Kidney (tissue), 14 donors: ENCODE measurements around the gene SLC35F1. TPM values are rescaled to one million over a fixed set of nuclear protein-coding genes. Genes with fewer than 3 reads are reported as not detected.

Experiments used
- DNase-seq, 5 donors: peaks; one replicate each; pipeline ENCODE4 v3.0.0-alpha.2; 2013 to 2020
- FAIRE-seq: peaks from 2 replicates; lab custom pipeline; 2012; peaks lifted over from hg19 to GRCh38; lab: Jason Lieb, UNC
- H3K27ac ChIP-seq, 2 donors: one replicate each; pipeline ENCODE4 v1.7.0; 2013; ENCODE audit warnings: low read depth in 2 of 2, low read length in 2 of 2, inconsistent platforms in 1 of 2
- H3K27me3 ChIP-seq: one replicate; pipeline ENCODE4 v1.7.1; 2013; ENCODE audit warnings: low read length, inconsistent platforms; ENCODE audit not compliant: control insufficient read depth, insufficient read depth
- H3K36me3 ChIP-seq, 3 donors: one replicate each; pipeline versions ENCODE4 v1.7.0 to v1.7.1; 2013; ENCODE audit warnings: low read length in 3 of 3, control low read depth in 1 of 3, inconsistent platforms in 1 of 3; ENCODE audit not compliant: insufficient read depth in 3 of 3, control insufficient read depth in 2 of 3
- H3K4me1 ChIP-seq, 3 donors: one replicate each; pipeline versions ENCODE4 v1.7.0 to v1.7.1; 2013; ENCODE audit warnings: low read length in 3 of 3, inconsistent platforms in 1 of 3, low read depth in 1 of 3; ENCODE audit not compliant: control insufficient read depth in 2 of 3, insufficient read depth in 2 of 3
- H3K4me3 ChIP-seq, 3 donors: one replicate each; pipeline versions ENCODE4 v1.7.0 to v1.8.1; 2013; ENCODE audit warnings: low read length in 3 of 3, control low read depth in 1 of 3, inconsistent platforms in 1 of 3
- H3K9ac ChIP-seq, 3 donors: one replicate each; pipeline versions ENCODE4 v1.7.0 to v1.7.1; 2013; ENCODE audit warnings: low read length in 3 of 3, control low read depth in 1 of 3, inconsistent platforms in 1 of 3
- H3K9me3 ChIP-seq, 3 donors: one replicate each; pipeline versions ENCODE4 v1.7.0 to v1.7.1; 2013; ENCODE audit warnings: low read length in 3 of 3, control low read depth in 1 of 3, inconsistent platforms in 1 of 3; ENCODE audit not compliant: control insufficient read depth in 2 of 3, insufficient read depth in 1 of 3
- intact Hi-C: fragments of 100-400 bp; cut with DNase I; formaldehyde crosslinking; loops from one replicate; pipeline ENCODE4 v1.11.1; 2022
- polyA plus RNA-seq: library from polyadenylated mRNA; stranded (reverse); fragments of 350-450 nt; fragmentation: Illumina TruSeq; extraction: RNeasy Lipid Tissue Mini Kit (QIAGEN cat#74804); gene quantifications from one replicate; pipeline ENCODE4 v1.2.3, GENCODE V29; 2014; ENCODE audit warnings: low read depth, low replicate concordance; ENCODE audit not compliant: insufficient read depth
- total RNA-seq: library from RNA; stranded (reverse); fragmentation: NEBNext Ultra II Directional; extraction: Animal tissue kit (Norgen Biotek cat#: 25700); gene quantifications from one replicate; pipeline ENCODE4 v1.2.1, GENCODE V29; 2021
- TF ChIP-seq, protein P1 (sequence below): IDR thresholded peaks from 3 replicates; pipeline ENCODE4 v1.5.1; 2012; ENCODE audit warnings: mild to moderate bottlenecking, moderate library complexity, borderline replicate concordance; ENCODE audit not compliant: insufficient read depth; ENCODE audit errors: extremely low read depth
- donor health status: control.
- donor health status: control.
- donor health status: control.
- donor health status: control.
- donor health status: control.
- donor health status: DM: yes; HTN: yes; CAD: no.
- donor health status: Normal renal cell carcinoma (clear cell type).

SLC35F1 gene
- total and polyA plus RNA-seq, 2 donors from 2014 or later: 0.28 to 0.63 TPM

GRCh38 chr6:118083711-118084110, 176.6 kb downstream of the SLC35F1 start:
- intact Hi-C loops: no loop called here
- H3K9me3 ChIP-seq: no peaks in the 10 kb centered on the region
- no peaks in the 10 kb centered on the region for H3K36me3 ChIP-seq
- H3K27ac ChIP-seq: no peak overlapping the region
- DNase-seq (no peak), FAIRE-seq (no peak)
- H3K4me1 ChIP-seq: no peaks in the 10 kb centered on the region
- no peak overlapping the region for H3K9ac ChIP-seq
- no peak overlapping the region for H3K4me3 ChIP-seq
- TF ChIP-seq, protein P1, sequence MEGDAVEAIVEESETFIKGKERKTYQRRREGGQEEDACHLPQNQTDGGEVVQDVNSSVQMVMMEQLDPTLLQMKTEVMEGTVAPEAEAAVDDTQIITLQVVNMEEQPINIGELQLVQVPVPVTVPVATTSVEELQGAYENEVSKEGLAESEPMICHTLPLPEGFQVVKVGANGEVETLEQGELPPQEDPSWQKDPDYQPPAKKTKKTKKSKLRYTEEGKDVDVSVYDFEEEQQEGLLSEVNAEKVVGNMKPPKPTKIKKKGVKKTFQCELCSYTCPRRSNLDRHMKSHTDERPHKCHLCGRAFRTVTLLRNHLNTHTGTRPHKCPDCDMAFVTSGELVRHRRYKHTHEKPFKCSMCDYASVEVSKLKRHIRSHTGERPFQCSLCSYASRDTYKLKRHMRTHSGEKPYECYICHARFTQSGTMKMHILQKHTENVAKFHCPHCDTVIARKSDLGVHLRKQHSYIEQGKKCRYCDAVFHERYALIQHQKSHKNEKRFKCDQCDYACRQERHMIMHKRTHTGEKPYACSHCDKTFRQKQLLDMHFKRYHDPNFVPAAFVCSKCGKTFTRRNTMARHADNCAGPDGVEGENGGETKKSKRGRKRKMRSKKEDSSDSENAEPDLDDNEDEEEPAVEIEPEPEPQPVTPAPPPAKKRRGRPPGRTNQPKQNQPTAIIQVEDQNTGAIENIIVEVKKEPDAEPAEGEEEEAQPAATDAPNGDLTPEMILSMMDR: no peak
- no peaks in the 10 kb centered on the region for H3K27me3 ChIP-seq

DNA sequence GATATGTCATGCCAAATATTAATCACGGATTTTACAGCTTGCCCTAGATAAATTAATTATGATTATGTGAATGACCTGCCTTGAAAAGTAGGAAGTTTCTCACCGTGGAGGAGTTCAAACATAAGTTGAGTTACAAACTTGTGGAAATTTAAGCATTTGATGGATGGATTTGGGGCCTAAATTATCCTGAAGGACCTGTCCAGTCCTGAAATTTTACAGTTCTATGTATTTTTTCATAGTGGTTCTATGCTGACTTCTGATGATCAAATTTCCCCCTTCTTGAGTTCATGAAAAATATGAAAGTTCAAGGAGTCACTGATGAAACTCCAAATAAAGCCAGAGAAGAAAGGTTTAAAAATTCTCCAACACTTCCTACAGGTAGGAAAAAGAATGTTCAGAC, 178.6 kb downstream of the SLC35F1 start:
- no peaks in the 10 kb centered on the region for H3K27me3 ChIP-seq
- no peak for DNase-seq
- H3K27ac ChIP-seq: no peak overlapping the region
- H3K9me3 ChIP-seq: no peaks in the 10 kb centered on the region
- no peak overlapping the region for H3K4me3 ChIP-seq
- intact Hi-C loops: no loop called here
- H3K9ac ChIP-seq: no peak overlapping the region
- no peaks in the 10 kb centered on the region for H3K4me1 ChIP-seq
- no peaks in the 10 kb centered on the region for H3K36me3 ChIP-seq
- TF ChIP-seq, protein P1: no peak
- no peak for FAIRE-seq

DNA sequence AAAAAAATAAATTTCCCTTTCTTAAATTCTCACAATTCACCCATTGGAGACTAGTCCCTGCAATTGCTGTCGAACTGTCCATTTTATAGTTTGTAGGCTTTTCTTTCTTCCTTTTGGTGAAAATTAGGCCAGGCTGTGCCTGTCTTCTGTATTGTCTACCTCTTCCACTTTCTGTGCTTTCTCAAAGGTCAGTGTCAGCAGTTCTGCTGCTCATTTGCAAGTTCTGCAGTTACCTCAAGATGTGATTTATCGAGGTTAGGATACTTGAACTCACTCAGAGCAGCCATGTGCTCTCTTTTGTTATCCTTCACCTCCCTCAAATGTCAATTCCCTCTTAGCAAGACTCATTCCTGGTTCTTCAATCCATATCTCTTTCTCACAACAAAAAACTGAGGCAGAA, 179.1 kb downstream of the SLC35F1 start:
- Histone ChIP-seq H3K27ac (no peak overlapping the region), H3K9me3 (no peaks in the 10 kb centered on the region), H3K4me1 (no peaks in the 10 kb centered on the region), H3K36me3 (no peaks in the 10 kb centered on the region), H3K4me3 (no peak overlapping the region), H3K27me3 (no peaks in the 10 kb centered on the region), H3K9ac (no peak overlapping the region)
- intact Hi-C loops: no loop called here
- TF ChIP-seq, protein P1: no peak
- DNase-seq (peak in 2 of 5 donors; percentile 11 to 30), FAIRE-seq (no peak)

DNA sequence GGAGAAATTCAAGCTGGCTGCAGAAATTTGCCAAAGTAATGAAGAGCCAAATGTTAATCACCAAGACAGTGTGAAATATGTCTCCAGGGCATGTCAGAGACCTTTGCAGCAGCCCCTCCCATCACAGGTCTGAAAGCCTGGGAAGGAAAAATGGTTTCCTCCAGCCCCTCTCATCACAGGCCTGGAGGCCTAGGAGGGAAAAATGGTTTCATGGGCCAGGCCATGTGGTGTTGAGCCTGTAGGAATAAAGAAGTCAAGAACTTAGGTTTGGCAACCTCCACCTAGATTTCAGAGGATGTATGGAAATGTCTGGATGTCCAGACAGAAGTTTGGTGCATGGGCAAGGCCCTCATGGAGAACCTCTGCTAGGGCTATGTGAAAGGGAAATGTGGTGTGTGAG, 185.0 kb downstream of the SLC35F1 start:
- Histone ChIP-seq H3K9me3 (no peaks in the 10 kb centered on the region), H3K4me1 (no peaks in the 10 kb centered on the region), H3K27me3 (no peaks in the 10 kb centered on the region), H3K36me3 (no peaks in the 10 kb centered on the region), H3K4me3 (no peak overlapping the region), H3K9ac (no peak overlapping the region), H3K27ac (no peak overlapping the region)
- FAIRE-seq (no peak), DNase-seq (no peak)
- intact Hi-C loops: no loop called here
- TF ChIP-seq, protein P1: no peak
